Ammon's horn (tissue), 1 donor: ENCODE results near the gene DNAJB4.
A peak's percentile ranks its signal among the peaks of the same experiment; 100 is the strongest.
"Not testable (repeated sequence)": the region's sequence is repeated elsewhere in the genome, so short reads cannot be mapped to it uniquely, and the experiment has no call there.

Experiments used
- DNase-seq: peaks from one replicate; pipeline ENCODE4 v3.0.0-alpha.2; 2016; ENCODE audit warnings: low spot score

DNAJB4 gene

GRCh38 chr1:77990629-77991204 lies 14.0 kb upstream of the DNAJB4 start:
- no peak for DNase-seq

GRCh38 chr1:77991638-77992037 lies 13.1 kb upstream of the DNAJB4 start:
- DNase-seq: no peak

GRCh38 chr1:77994117-77994705 lies 10.5 kb upstream of the DNAJB4 start:
- DNase-seq: no peak

DNA sequence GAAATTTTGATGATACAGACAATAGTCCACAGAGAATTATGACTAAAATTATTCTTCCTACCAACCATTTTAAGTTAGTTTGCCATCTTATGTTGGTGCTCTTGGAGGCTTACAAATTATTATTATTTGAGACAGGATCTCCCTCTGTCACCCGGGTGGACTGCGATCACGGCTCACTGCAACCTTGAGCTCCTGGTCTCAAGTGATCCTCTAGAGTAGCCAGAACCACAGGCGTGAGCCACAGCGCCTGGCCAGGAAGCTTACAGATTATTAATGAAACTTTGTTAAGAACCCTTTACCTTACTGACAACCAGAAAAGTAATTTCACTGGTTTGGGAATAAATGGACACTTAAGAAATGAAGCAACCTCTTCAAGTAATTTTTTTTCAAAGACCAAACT lies 8.0 kb upstream of the DNAJB4 start:
- DNase-seq: no peak

DNA sequence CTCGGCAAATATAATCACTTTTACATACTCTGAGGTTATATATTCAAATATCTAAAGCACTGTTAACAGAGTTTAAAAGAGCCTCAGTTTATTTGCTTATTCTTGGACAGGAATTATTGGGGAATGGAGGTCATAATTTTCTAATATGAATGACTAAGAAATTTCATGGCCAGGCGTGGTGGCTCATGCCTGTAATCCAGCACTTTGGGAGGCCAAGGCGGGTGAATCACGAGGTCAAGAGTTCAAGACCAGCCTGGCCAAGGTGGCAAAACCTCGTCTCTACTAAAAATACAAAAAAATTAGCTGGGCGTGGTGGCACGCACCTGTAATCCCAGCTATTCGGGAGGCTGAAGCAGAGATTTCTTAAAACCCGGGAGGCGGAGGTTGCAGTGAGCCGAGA lies 4.2 kb upstream of the DNAJB4 start:
- DNase-seq: not testable (repeated sequence)

DNA sequence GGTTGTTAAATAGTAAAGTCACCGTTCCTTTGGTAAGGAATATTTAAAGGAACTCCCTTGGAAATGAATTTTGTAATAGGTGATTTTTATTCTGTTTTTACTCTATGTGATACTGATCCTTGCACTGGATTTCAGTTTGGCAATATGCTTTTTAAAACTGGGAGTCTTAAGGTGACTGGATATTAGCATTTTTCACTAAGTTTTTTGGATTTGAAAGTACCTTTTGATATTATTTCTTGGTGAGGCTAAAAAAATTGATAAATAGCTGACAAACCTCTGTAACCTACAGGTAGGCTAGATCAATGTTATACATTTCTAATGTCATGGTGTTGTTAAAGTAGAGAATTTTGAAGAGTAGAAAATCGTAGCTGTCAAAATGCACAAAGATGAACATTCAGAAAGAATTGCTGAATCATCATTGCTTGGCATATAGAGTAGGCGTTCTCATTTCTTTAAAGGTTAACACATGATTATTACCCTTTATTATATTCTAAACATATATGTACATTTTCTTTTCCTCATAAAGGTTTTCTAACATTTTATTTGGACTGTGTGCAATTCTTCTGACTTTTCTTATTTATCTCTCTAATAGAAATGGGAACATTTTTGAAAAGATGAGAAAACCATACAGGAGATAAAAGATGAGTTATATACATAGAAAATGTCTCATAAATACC lies 1.5 kb upstream of the DNAJB4 start:
- DNase-seq: no peak

DNA sequence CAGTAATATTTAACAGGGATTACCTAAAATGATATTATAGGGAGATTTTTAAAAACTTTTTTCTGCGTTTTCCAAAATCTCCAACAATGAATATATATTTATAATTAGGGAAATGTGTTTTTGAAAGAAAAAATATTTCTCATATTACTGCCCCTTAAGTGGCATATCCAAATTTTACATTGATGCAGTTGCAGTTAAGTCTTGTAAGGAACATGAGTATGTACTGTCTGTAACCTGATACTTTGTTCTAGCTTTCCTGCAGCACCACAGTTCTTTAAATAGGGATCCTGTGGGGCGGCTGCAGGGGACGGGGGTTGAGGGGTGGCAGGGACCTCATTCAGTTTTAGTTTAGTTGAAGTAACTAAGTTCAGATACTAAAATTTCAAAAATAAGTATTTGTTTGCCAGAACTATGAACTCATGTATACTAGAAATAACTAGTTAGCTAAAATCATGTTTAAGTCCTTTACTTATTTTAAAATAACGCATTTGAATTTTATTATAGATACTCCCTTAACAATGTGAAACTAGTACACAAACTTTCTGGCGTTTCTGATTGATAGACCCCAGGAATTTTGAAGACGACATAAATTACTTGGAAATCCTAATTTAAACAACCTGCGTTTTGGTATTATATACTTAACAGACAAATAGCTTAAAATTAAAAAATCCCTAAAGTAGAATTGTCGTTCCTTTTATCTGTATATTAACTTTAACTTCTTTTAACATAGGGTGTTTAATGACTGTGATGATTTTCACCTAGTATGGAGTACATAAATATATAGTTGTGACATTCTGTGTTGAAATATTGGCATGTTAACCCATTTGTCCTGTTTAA lies 639 bp upstream of the DNAJB4 start:
- peak; percentile 50 for DNase-seq

GRCh38 chr1:78005448-78005722 lies 646 bp downstream of the DNAJB4 start:
- no peak for DNase-seq

- DNase-seq: peak; percentile 59
These were observed 1.0 kb downstream of the DNAJB4 start for GRCh38 chr1:78005755-78006154.

- no peak for DNase-seq
These were observed 1.8 kb downstream of the DNAJB4 start for GRCh38 chr1:78006521-78006920.

DNA sequence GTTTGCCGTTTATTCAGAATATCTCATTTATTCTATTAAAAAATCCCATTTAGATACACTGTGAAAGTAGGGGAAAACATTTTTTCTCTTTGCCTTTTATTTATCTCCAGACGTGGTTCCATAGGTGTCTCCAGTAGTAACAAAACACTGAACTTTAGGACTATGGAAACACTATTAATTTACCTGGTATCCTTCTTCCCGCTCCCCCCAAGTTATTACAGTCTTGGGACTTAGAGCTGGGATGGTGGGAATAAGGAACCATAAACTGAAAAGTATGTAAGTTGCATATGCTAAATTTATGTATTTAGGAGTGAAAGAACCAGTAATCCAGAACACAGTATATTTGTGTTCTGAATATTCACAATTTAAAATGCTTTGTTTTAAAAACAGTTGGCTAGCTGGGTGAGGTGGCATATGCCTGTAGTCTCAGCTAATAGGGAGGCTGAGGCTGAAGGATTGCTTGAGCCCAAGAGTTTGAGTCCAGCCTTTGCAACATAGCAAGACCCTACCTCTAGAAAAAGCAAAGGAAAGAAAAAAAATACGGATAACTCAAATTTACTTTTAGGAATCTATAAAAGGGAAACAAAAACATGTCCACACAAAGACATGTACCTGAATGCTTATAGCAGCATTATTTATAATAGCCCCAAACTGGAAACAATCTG lies 3.1 kb downstream of the DNAJB4 start:
- DNase-seq: no peak

DNA sequence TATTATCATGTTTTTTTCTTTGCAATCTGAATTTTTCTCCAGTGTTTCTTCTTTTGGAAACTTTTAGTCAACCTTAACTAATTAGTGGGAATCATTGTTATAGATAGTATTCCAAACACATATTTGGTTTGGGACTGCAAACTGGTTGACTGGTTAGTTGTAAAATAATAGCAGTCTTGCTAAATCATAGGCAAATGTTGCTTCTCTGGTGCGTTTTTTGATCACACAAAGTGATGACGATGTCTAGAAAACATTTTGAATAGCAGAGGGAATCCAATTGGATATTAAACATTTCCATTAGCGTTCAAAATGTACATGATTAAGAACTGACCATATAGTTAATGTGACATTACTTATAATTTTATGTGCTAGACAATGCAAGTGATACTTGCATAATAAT lies 4.5 kb downstream of the DNAJB4 start:
- DNase-seq: no peak

- no peak for DNase-seq
These were observed 5.1 kb downstream of the DNAJB4 start for GRCh38 chr1:78009836-78010235.

DNA sequence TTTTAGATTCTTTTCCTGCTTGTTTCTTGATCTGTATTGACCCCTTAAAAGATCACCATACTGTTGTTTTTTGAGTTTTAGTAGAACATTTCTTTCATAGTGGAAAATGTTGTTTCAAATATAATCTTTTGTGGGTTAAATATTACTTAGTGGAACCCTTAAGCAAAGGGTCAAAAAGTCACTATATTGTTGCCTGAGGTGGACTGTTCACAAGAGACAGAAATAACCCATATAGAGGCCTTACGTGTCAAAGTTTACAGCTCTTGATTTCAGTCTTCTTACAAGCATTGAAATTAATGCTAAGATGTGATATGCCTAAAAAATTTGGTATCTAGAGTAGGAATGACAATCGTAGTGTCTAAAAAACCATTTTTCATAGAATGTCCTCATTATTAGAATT lies 6.3 kb downstream of the DNAJB4 start:
- DNase-seq: no peak

DNA sequence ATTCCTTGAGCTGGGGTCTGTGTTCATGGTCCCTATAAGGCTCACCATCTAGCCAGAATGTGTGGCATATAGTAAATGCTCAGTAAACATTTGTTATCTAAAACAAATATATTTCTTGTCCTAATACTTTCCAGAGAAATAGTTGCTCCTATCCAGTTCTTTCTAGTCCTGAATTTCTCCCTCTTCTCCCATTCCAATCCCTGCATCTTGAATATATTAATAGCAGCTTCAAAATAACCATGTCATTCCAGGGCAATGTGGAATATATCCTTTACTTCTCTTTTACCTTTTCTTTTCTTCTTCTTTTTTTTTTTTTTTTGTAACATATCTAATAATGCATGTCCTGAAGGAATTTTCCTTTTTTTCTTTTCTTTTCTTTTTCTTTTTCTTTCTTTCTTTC lies 10.4 kb downstream of the DNAJB4 start:
- DNase-seq: no peak

- no peak for DNase-seq
These were observed 14.3 kb downstream of the DNAJB4 start for GRCh38 chr1:78019024-78019423.

GRCh38 chr1:78021134-78021533 lies 16.4 kb downstream of the DNAJB4 start:
- DNase-seq: not testable (repeated sequence)

- no peak for DNase-seq
These were observed 25.1 kb downstream of the DNAJB4 start for GRCh38 chr1:78029793-78030192.

- no peak for DNase-seq
These were observed 28.5 kb downstream of the DNAJB4 start for GRCh38 chr1:78032996-78033796.

- DNase-seq: no peak
These were observed 29.0 kb downstream of the DNAJB4 start for GRCh38 chr1:78033797-78034172.

DNA sequence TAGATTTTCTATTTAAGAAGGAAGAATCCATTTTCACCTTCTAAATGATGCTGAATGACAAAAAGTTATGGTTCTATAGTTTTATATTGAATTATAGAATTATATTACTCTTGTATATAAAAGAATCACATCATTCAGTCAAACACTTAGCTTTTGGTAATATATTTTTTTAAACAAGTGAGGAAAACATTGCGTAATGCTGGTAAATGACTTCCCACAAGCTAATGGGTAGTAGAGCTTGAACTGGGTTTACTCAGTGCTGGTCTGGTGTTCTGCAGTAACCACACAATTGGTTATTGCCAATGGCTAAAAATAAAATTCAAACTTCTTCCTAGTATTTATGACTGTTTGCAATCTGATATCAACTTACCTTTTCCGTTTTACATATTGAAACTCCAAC lies 30.4 kb downstream of the DNAJB4 start:
- DNase-seq: no peak

DNA sequence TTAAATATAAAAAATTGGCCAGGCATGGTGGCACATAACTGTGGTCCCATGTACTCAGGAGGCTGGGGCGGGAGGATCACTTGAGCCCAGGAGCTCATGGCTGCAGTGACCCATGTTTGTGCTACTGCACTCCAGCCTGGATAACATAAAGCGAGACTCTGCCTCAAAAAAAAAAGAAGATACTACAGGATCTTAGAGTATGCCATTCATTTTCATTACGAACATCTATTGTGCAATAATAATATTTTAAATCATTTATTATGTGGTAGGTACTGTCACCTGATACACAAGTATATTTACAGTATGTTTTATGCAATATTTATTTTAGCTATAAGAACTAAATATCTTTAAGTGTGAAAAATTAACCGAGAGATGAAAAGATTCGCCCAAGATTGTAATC lies 31.7 kb downstream of the DNAJB4 start:
- no peak for DNase-seq
